Activated naive CD4-positive, alpha-beta T cell treated with anti-CD3 and anti-CD28 coated beads, Interleukin-2, amount 50 U/mL, for 16 hours (primary cell): ENCODE results near the gene PDE2A.

Experiments used
- DNase-seq: peaks from one replicate; pipeline ENCODE4 v3.0.0-alpha.2; 2020

Gene PDE2A

GRCh38 chr11:72534371-72535193 is 139.6 kb downstream of the PDE2A start:
- DNase-seq, result no peak

GRCh38 chr11:72529068-72529467 is 145.2 kb downstream of the PDE2A start:
- DNase-seq, result no peak

- DNase-seq, result no peak
Measured at GRCh38 chr11:72528121-72528520, 146.1 kb downstream of the PDE2A start.
